Natural killer cell (primary cell): Measurements from ENCODE around the gene TRIM34. TPM values are rescaled to one million over a fixed set of nuclear protein-coding genes. Genes with fewer than 3 reads are reported as not detected.
"Not testable (repeated sequence)": the region's sequence is repeated elsewhere in the genome, so short reads cannot be mapped to it uniquely, and the experiment has no call there.

Experiments
- ATAC-seq, 3 donors: fragments of 150-1000 bp in 2 of 3; fragments of 200-7000 bp in 1 of 3; cut with Tn5 transposase; 1 replicate in 1 of 3; 2 replicates in 2 of 3; pipeline ENCODE4 v1.10.0; 2021; ENCODE audit warnings: mild to moderate bottlenecking in 2 of 3, moderate library complexity in 2 of 3
- DNase-seq, 2 donors: peaks; one replicate each; pipeline versions ENCODE4 v3.0.0 to v3.0.0-alpha.2; 2013 to 2021; ENCODE audit warnings: mixed read lengths in 1 of 2
- H3K27ac ChIP-seq: one replicate; pipeline ENCODE4 v1.5.1; 2013; ENCODE audit warnings: mild to moderate bottlenecking, low read length
- H3K27me3 ChIP-seq: one replicate; pipeline ENCODE4 v1.6.1; 2013; ENCODE audit warnings: low read length; ENCODE audit not compliant: control insufficient read depth, insufficient read depth
- H3K36me3 ChIP-seq: one replicate; pipeline ENCODE4 v1.6.1; 2013; ENCODE audit warnings: low read length; ENCODE audit not compliant: control insufficient read depth, insufficient read depth
- H3K4me1 ChIP-seq: one replicate; pipeline ENCODE4 v1.6.1; 2013; ENCODE audit warnings: low read length; ENCODE audit not compliant: control insufficient read depth, insufficient read depth
- H3K4me3 ChIP-seq: one replicate; pipeline ENCODE4 v1.5.1; 2013; ENCODE audit warnings: low read length
- H3K9me3 ChIP-seq: one replicate; pipeline ENCODE4 v1.6.1; 2013; ENCODE audit warnings: low read length; ENCODE audit not compliant: control insufficient read depth, insufficient read depth
- H3K27ac Mint-ChIP-seq, 2 donors: one replicate each; pipeline ENCODE4 v1.8.0; 2022; ENCODE audit warnings: mild to moderate bottlenecking in 2 of 2, mixed read lengths in 2 of 2, moderate library complexity in 1 of 2
- H3K27me3 Mint-ChIP-seq, 2 donors: one replicate each; pipeline ENCODE4 v1.8.0; 2022; ENCODE audit warnings: low read depth in 2 of 2, mixed read lengths in 2 of 2
- H3K36me3 Mint-ChIP-seq: one replicate; pipeline ENCODE4 v1.8.0; 2022; ENCODE audit warnings: mixed read lengths
- H3K4me1 Mint-ChIP-seq, 2 donors: one replicate each; pipeline ENCODE4 v1.8.0; 2022; ENCODE audit warnings: mixed read lengths in 2 of 2
- H3K4me3 Mint-ChIP-seq: one replicate; pipeline ENCODE4 v1.8.0; 2022; ENCODE audit warnings: mild to moderate bottlenecking, moderate library complexity, mixed read lengths
- H3K9me3 Mint-ChIP-seq, 2 donors: one replicate each; pipeline ENCODE4 v1.8.0; 2022; ENCODE audit warnings: mixed read lengths in 2 of 2
- WGBS: methylation state at CpG from one replicate; pipeline ENCODE4 v1.1.7; 2013; ENCODE audit warnings: missing lambda C conversion rate; ENCODE audit not compliant: insufficient coverage; 5-methylcytosine and 5-hydroxymethylcytosine counted together
- intact Hi-C: fragments of 100-400 bp; cut with micrococcal nuclease; formaldehyde crosslinking; loops from one replicate; pipeline ENCODE4 v1.14.2; 2022
- total RNA-seq, 4 donors: library from RNA; stranded (reverse); fragments of 120-200 nt in 1 of 4; gene quantifications; one replicate each; pipeline versions ENCODE4 v1.2.3 to v1.2.4, GENCODE V29; 2013 to 2022
- TF ChIP-seq, protein P1 (sequence below): fragments of 200-600 bp; IDR thresholded peaks from one replicate; pipeline ENCODE4 v1.8.0; 2022; ENCODE audit warnings: antibody characterized with exemption

TRIM34 gene
- total RNA-seq, 3 donors from 2014 or later (not counting 1 experiment from before 2014, with no cell fraction given): 8.2 to 10.0 (median 9.9) TPM

DNA sequence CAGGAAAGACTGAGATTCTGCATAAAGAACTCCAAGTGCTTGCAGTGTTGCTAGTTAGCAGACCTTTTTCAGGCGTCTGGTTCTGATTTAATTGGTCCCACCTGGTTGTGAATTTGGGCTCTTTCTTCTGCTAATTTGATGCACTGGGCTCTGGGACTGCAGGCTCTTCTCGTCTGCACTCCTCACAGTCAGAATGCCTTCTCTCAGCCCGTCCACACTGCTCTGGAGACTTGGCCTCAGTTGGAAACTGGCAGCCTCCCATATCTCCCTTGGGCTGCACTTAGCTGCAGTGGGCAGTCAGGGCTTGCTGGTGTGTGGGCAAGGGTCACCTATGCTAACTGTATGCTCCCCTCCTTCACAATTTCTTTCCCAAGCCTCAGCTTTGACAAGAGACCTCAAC, 26.8 kb upstream of the TRIM34 start:
- no peaks in the 10 kb centered on the region for H3K36me3 ChIP-seq
- ATAC-seq (no peak), DNase-seq (no peak)
- no peaks in the 10 kb centered on the region for H3K36me3 Mint-ChIP-seq
- TF ChIP-seq, protein P1, sequence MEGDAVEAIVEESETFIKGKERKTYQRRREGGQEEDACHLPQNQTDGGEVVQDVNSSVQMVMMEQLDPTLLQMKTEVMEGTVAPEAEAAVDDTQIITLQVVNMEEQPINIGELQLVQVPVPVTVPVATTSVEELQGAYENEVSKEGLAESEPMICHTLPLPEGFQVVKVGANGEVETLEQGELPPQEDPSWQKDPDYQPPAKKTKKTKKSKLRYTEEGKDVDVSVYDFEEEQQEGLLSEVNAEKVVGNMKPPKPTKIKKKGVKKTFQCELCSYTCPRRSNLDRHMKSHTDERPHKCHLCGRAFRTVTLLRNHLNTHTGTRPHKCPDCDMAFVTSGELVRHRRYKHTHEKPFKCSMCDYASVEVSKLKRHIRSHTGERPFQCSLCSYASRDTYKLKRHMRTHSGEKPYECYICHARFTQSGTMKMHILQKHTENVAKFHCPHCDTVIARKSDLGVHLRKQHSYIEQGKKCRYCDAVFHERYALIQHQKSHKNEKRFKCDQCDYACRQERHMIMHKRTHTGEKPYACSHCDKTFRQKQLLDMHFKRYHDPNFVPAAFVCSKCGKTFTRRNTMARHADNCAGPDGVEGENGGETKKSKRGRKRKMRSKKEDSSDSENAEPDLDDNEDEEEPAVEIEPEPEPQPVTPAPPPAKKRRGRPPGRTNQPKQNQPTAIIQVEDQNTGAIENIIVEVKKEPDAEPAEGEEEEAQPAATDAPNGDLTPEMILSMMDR: no peak
- no peaks in the 10 kb centered on the region for H3K9me3 ChIP-seq
- H3K4me3 ChIP-seq: no peak overlapping the region
- H3K27me3 ChIP-seq: no peaks in the 10 kb centered on the region
- H3K4me1 ChIP-seq: peaks cover 11% of the 10 kb centered on the region
- no peak overlapping the region for H3K27ac Mint-ChIP-seq
- no peak overlapping the region for H3K27ac ChIP-seq
- peaks cover 7 to 12% of the 10 kb centered on the region in 2 donors for H3K4me1 Mint-ChIP-seq
- no peaks in the 10 kb centered on the region for H3K9me3 Mint-ChIP-seq
- WGBS: 84% methylated on average over 3 of the region's 3 CpGs
- H3K4me3 Mint-ChIP-seq: peak overlapping the region; percentile 57
- intact Hi-C loops: no loop called here
- peaks cover 7 to 13% of the 10 kb centered on the region in 2 donors for H3K27me3 Mint-ChIP-seq

DNA sequence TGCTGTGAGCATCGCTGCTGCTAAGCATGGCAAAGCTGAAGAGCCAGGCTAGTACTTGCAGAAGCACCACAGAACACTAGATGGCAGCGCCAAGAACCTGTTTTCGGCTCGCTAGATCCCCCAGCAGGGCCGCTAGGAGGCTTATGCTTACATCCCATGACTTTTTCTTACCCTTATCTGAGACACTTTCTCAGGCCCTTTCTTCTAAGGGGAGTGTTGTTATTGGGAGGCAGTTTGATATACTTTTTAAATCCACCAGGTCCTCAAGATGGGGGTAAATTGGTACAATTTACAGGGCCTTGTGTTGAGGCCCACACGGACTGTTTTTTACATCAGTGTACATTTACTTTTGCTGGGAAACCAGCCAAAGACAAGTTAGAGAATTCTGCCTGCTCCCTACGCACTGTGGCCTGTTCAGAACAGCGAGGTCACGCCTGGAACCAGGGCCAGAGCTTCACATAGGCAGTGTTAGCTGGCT, 24.4 kb upstream of the TRIM34 start:
- H3K9me3 ChIP-seq: no peaks in the 10 kb centered on the region
- Mint-ChIP-seq H3K4me1 (peaks cover 7 to 12% of the 10 kb centered on the region in 2 donors), H3K9me3 (no peaks in the 10 kb centered on the region), H3K4me3 (no peak overlapping the region), H3K27me3 (peaks cover 7 to 13% of the 10 kb centered on the region in 2 donors), H3K27ac (no peak overlapping the region), H3K36me3 (no peaks in the 10 kb centered on the region)
- ATAC-seq (peak; percentile 82 to 92 (median 92)), DNase-seq (peak; percentile 39 to 78)
- H3K36me3 ChIP-seq: no peaks in the 10 kb centered on the region
- TF ChIP-seq, protein P1: peak; percentile 63
- H3K4me3 ChIP-seq: no peak overlapping the region
- no peaks in the 10 kb centered on the region for H3K27me3 ChIP-seq
- intact Hi-C loops: loop anchor here (1.0 kb wide), 1 partner anchor 208 kb away; the partner anchor contains the start of gene OR52N2
- WGBS: 54% methylated on average over 8 of the region's 9 CpGs
- H3K27ac ChIP-seq: no peak overlapping the region
- H3K4me1 ChIP-seq: peaks cover 11% of the 10 kb centered on the region

DNA sequence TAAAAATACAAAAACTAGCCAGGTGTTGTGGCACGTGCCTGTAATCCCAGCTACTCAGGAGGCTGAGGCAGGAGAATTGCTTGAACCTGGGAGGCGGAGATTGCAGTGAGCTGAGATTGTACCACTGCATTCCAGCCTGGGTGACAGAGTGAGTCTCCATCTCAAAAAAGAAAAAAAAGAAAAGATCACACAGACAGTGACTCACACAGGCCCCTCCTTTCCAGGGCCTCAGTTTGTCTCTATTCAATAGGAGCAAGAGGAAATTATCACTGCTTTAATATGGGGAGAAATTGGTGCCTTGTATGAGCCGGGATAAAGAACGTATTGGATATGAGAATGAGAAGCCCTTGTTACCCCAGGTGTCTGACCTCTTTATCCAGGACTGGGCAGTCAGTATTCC, 22.0 kb upstream of the TRIM34 start:
- H3K36me3 ChIP-seq, H3K27me3 Mint-ChIP-seq, H3K27ac ChIP-seq, intact Hi-C loops, H3K27ac Mint-ChIP-seq, H3K27me3 ChIP-seq, DNase-seq, ATAC-seq, H3K36me3 Mint-ChIP-seq, H3K4me3 ChIP-seq, H3K4me1 ChIP-seq, H3K9me3 ChIP-seq, H3K4me3 Mint-ChIP-seq, H3K4me1 Mint-ChIP-seq, H3K9me3 Mint-ChIP-seq: not testable (repeated sequence)
- WGBS: 96% methylated on average over 4 of the region's 4 CpGs

DNA sequence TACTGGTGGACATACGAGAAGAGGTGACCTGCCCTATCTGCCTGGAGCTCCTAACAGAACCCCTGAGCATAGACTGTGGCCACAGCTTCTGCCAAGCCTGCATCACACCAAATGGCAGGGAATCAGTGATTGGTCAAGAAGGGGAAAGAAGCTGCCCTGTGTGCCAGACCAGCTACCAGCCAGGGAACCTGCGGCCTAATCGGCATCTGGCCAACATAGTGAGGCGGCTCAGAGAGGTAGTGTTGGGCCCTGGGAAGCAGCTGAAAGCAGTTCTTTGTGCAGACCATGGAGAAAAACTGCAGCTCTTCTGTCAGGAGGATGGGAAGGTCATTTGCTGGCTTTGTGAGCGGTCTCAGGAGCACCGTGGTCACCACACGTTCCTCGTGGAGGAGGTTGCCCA, 21.5 kb upstream of the TRIM34 start:
- Mint-ChIP-seq H3K27ac (no peak overlapping the region), H3K4me3 (no peak overlapping the region), H3K9me3 (no peaks in the 10 kb centered on the region), H3K27me3 (peaks cover 0 to 3% of the 10 kb centered on the region in 2 donors), H3K36me3 (no peaks in the 10 kb centered on the region), H3K4me1 (no peaks in the 10 kb centered on the region)
- Histone ChIP-seq H3K9me3 (no peaks in the 10 kb centered on the region), H3K27me3 (no peaks in the 10 kb centered on the region), H3K36me3 (no peaks in the 10 kb centered on the region), H3K27ac (no peak overlapping the region), H3K4me3 (no peak overlapping the region), H3K4me1 (no peaks in the 10 kb centered on the region)
- 94% methylated on average over 8 of the region's 8 CpGs for WGBS
- no peak for DNase-seq
- no peak for ATAC-seq
- intact Hi-C loops: no loop called here
- TF ChIP-seq, protein P1: no peak
